ENCODE data around the gene TCEAL5.
"Not testable (repeated sequence)": the region's sequence is repeated elsewhere in the genome, so short reads cannot be mapped to it uniquely, and the experiment has no call there.

TCEAL5 gene

DNA sequence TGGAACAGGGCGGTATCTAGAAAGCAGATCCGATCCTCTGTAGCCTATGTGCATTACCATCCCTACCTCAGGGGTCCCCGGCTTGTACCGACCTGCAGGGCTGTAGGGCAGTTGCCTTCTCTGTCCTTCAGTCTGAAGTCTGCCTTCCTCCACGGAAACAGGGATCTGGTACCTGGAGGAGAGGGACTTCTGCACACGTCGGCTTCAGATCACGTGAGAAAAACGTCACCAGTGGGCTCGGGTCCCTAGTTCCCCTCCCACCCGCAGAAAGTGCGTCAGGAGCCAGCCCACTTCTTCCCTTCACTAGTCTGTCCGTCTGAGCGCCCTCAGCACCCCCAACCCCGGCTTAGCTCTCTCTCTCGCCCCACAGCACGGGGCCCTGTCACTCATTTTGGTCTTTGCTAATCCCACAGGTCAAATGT, at the start of gene TCEAL5:
TCEAL5 (minus strand) TSS at position 170 of the 422 bp plus-strand sequence. CDS start 2,187 bp downstream, outside the sequence.
- in situ Hi-C loops (cut with HindIII; ENCODE audit: low sequenced_read_pairs), result no loop called here

GRCh38 chrX:103311399-103311780, 34.8 kb upstream of the TCEAL5 start:
- in situ Hi-C loops (cut with HindIII; ENCODE audit: low sequenced_read_pairs), result no loop called here

GRCh38 chrX:103310555-103311398, 34.2 kb upstream of the TCEAL5 start, which contains the start of gene BEX2:
Gene BEX2 (minus strand): TSS chrX:103310990. CDS start chrX:103309976, 1,014 bp downstream.
- in situ Hi-C loops (cut with HindIII; ENCODE audit: low sequenced_read_pairs), result no loop called here

GRCh38 chrX:103309860-103310554, 33.5 kb upstream of the TCEAL5 start:
- in situ Hi-C loops (cut with HindIII; ENCODE audit: low sequenced_read_pairs), result no loop called here

- in situ Hi-C loops (cut with HindIII; ENCODE audit: low sequenced_read_pairs), result not testable (repeated sequence)
Observed at GRCh38 chrX:103305666-103306065, 29.1 kb upstream of the TCEAL5 start.

DNA sequence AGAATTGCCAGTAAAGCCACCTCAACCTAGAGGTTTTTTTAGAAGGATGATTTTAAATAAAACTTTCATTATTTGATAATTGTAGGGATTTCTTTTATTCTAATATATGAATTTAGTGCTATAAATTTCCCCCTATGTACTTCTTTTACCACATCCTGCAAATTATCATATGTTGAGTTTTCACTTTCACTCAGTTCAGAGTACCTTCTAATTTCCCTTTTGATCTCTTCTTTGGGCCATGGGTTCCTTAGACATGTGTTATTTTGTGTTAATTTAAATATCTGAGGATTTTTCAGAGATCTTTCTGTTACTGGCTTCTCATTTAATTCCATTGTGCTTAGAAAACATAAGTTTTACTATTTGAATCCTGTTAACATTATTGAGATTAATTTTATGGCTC, 28.2 kb upstream of the TCEAL5 start:
- in situ Hi-C loops (cut with HindIII; ENCODE audit: low sequenced_read_pairs), result no loop called here

- in situ Hi-C loops (cut with HindIII; ENCODE audit: low sequenced_read_pairs), result no loop called here
Observed at GRCh38 chrX:103293118-103293517, 16.6 kb upstream of the TCEAL5 start.

DNA sequence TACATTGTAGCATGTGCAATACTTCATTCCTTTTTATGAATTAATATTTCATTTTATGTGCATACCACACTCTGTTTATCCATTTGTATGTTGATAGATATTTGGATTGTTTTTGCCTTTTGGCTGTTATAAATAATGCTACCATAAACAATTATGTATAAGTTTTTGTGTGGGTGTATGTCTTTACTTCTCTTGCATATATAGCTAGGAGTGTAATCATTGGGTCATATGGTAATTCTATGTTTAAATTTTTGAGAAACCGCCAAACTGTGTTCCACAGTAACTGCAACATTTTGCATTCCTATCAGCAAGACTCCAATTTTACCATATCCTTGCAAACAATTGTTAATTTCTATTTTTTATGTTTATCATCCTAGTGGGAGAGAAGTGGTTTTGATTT, 3.1 kb upstream of the TCEAL5 start:
- in situ Hi-C loops (cut with HindIII; ENCODE audit: low sequenced_read_pairs), result no loop called here

DNA sequence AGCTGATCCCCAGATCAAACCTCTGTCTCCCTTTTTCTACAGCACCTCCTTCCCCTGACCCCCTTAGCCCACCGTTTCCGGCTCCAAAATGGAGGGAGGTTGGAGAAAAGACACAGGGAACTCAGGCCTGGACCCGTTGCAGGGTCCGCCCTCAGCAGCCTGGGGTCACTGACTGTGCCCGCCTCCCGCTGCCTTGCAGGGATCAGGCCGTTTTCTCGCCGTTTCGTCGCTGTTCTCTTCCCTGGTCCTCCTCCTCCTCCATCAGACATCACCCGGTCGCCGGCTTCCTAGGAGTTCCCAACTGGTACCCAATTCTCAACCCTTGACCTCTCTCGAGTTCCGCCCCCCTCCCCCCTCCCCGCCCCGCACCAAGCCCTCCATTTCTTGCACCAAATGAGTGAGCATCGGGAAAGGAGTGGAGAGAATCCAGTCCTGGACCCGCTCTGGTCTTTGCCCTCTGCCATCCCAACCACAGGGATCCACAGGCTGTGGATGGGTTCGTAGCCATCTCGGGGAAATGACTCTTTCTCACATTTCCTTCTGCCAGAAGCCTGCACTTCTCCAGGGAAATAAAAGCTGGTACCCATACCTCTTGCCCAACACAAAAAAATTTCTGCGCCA, 493 bp downstream of the TCEAL5 start:
- in situ Hi-C loops (cut with HindIII; ENCODE audit: low sequenced_read_pairs), result no loop called here

DNA sequence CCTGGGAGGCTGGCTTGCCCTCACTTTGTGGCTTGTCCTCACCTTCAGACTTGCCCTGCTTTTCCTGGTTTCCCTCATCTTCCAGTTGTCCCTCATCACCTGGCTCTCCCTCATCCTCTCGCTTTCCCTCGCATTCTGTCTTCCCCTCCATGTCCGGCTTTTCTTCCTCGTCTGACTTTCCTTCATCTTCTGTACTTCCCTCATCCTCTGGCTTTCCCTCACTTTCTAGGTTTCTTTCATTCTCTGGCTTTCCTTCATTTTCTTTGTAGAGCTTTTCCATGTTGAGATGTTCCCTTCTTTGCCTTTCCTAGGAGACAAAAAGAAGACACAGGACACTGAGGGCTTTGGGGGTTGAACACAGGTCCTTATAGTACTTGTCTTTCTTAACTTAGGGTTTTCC, 2.3 kb downstream of the TCEAL5 start:
- in situ Hi-C loops (cut with HindIII; ENCODE audit: low sequenced_read_pairs), result no loop called here

- in situ Hi-C loops (cut with HindIII; ENCODE audit: low sequenced_read_pairs), result no loop called here
Observed at GRCh38 chrX:103258275-103258674, 18.3 kb downstream of the TCEAL5 start.

- in situ Hi-C loops (cut with HindIII; ENCODE audit: low sequenced_read_pairs), result no loop called here
Observed at GRCh38 chrX:103256651-103257050, 19.9 kb downstream of the TCEAL5 start.

GRCh38 chrX:103254921-103255493, 21.5 kb downstream of the TCEAL5 start, which contains the start of gene TCEAL8:
Gene TCEAL8 (minus strand): TSS chrX:103255155. CDS start chrX:103253979, 1,176 bp downstream.
- in situ Hi-C loops (cut with HindIII; ENCODE audit: low sequenced_read_pairs), result no loop called here

GRCh38 chrX:103254171-103254824, 22.3 kb downstream of the TCEAL5 start:
- in situ Hi-C loops (cut with HindIII; ENCODE audit: low sequenced_read_pairs), result no loop called here

GRCh38 chrX:103253608-103254007, 22.9 kb downstream of the TCEAL5 start:
- in situ Hi-C loops (cut with HindIII; ENCODE audit: low sequenced_read_pairs), result no loop called here

DNA sequence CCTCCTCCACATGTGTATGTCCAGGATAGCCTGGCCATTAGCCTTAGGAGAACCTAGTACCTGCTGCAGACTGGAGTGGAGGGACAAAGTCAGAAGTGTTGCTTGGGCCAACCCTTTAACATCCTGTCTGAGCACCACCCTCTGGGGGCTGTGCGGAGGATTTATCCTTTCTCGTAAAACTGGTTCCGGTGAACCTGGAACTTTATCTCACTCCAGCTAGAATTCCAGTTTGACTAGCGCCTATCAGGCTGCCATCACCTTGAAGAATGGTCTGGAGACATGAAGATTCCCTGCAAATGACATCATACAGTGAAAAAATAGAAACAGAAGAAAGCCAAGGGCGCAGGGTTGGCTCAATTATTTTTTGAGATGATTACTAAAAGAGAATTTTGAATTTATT, 25.6 kb downstream of the TCEAL5 start:
- in situ Hi-C loops (cut with HindIII; ENCODE audit: low sequenced_read_pairs), result no loop called here

GRCh38 chrX:103249805-103250204, 26.7 kb downstream of the TCEAL5 start:
- in situ Hi-C loops (cut with HindIII; ENCODE audit: low sequenced_read_pairs), result no loop called here

- in situ Hi-C loops (cut with HindIII; ENCODE audit: low sequenced_read_pairs), result no loop called here
Observed at GRCh38 chrX:103248553-103248952, 28.0 kb downstream of the TCEAL5 start.

- in situ Hi-C loops (cut with HindIII; ENCODE audit: low sequenced_read_pairs), result no loop called here
Observed at GRCh38 chrX:103240155-103240554, 36.4 kb downstream of the TCEAL5 start.

GRCh38 chrX:103236296-103236695, 40.3 kb downstream of the TCEAL5 start:
- in situ Hi-C loops (cut with HindIII; ENCODE audit: low sequenced_read_pairs), result no loop called here

- in situ Hi-C loops (cut with HindIII; ENCODE audit: low sequenced_read_pairs), result not testable (repeated sequence)
Observed at GRCh38 chrX:103235608-103236007, 40.9 kb downstream of the TCEAL5 start.
